GM19395 (cell line): ENCODE data around the gene SLC6A3.
"Not testable (repeated sequence)": the region's sequence is repeated elsewhere in the genome, so short reads cannot be mapped to it uniquely, and the experiment has no call there.

Source experiments
- ATAC-seq: cut with Tn5 transposase; IDR thresholded peaks from one replicate; pipeline ENCODE4 v1.9.1; 2021; ENCODE audit warnings: mild to moderate bottlenecking, moderate library complexity; ENCODE audit not compliant: unreplicated experiment

Gene SLC6A3

DNA sequence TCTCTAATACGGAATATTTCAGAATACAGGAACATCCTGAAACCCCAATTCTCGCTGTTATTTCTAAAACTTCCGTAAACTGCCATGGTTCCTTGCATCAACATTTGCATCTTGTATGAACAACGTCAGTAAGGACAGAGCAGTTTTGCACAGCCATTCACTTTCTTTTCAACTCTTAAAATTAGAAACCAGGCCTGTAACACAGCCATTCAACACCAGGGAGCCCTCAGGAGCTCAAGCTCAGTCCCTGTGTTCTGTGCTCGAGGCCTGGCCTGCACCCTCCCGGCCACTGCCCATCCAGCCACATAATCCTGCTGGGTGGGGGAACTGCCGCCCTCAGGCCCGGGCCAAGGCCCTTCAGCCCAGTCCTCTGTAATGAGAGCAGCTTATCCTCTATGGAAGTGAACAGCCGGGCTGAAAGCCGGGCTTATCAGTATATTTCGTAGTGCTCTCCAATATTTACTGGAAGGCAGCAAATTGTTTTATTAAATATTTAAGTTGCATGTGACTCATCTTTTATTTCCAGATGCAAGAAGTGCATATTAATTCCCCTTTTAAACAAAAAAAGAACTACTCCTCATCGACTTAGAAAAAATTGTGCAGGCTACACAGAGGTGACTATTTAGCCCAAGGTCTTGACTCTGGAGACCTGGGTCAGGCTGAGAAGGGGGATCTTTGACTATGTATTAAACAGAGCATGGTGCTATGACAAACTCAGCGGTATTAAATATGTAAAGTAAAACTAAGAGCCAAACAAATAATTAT, 33.2 kb upstream of the SLC6A3 start:
- ATAC-seq = no peak

DNA sequence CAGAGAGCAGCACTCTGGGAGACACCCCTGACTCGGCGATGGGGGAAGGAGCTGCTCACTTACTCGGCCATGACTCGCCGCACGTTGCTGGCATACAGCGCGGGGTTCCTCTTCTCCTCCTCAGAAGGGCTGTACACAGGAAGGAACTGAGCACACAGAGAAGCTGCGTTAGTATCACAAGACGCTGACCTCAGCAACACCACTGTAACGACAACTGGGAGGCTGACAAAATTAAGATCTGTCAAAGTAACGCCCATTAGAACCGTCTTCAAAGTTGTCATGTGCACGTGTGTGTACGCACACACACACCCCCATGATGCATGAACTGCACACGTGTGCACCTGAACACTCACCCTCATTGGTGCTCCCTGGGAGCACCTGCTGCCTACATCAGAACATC, 32.1 kb upstream of the SLC6A3 start:
- no peak for ATAC-seq

DNA sequence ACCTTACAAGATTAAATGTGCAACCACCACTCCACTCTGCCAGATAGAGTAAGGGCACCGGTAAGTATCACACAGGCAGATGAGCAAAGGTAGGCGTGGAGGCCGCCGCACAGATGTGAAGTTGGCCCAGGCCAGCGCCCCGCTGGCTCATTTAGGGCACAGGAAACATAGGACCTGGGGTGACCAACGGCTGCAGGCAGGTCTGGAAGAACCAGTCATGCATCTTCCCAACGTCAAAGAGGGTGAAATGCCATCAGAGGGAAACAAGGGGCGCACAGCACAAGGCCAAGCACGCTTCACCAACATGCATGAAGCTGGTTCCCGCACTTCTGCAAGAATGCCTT, 31.7 kb upstream of the SLC6A3 start:
- ATAC-seq = no peak

DNA sequence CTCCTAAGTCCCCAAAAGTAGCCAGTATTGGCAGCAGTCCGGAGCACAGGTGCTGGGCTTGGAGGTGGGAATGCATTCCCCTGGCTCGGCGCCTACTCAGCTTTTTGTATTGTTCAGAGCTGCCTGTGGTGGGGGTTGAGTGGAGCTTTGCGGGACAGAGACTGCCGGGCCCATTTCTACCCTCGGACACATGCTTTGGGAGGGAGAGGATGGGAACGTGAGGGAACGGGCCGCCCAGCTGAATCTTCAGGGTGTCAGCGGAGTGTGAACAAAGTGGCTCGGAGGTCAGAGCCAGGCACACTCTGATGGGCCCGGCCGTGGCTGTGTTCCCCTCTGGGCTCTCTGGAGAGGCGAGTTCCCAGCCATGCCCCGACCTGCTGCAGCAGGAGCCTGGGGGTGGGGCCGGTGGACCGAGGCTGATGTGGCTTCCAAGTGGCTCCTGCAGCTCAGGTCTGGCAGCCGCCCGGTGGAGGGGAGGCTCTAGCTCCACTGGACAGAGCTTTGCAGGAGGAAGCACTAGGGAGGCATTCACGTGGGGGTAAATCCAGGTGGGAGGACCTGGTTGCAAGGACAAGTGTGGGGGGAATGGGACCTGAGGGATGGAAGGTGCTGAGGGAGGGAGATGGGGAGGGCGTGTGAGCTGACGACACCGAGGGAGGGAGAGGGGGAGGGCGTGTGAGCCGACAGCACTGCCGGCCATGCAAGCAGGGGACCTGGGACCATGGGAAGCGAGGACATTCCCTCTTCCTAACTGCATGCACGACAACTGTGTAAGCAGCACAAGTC, 31.1 kb upstream of the SLC6A3 start:
- no peak for ATAC-seq

GRCh38 chr5:1475544-1475900, 30.3 kb upstream of the SLC6A3 start:
- not testable (repeated sequence) for ATAC-seq

- no peak for ATAC-seq
Measured at GRCh38 chr5:1474866-1475543, 29.8 kb upstream of the SLC6A3 start.

- no peak for ATAC-seq
Measured at GRCh38 chr5:1474183-1474839, 29.1 kb upstream of the SLC6A3 start.

DNA sequence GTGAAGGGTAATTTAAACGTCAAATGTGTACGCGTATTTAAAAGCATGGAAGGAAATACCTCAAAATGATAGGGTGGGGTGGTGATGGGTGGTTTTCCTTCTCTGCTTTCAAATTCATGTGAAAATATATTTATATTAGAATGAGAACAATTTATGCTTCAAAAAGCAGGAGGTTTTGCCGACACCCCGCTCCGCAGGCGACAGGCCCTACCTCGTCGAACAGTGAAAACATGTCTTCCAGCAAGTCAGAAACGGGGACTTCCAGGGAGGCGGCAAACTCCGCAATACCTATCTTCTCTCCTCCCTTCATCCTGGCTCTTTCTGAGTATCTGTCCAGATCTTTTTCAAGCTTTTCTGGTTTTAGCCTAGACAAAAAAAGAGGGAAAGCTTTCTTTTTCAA, 28.5 kb upstream of the SLC6A3 start:
- no peak for ATAC-seq

DNA sequence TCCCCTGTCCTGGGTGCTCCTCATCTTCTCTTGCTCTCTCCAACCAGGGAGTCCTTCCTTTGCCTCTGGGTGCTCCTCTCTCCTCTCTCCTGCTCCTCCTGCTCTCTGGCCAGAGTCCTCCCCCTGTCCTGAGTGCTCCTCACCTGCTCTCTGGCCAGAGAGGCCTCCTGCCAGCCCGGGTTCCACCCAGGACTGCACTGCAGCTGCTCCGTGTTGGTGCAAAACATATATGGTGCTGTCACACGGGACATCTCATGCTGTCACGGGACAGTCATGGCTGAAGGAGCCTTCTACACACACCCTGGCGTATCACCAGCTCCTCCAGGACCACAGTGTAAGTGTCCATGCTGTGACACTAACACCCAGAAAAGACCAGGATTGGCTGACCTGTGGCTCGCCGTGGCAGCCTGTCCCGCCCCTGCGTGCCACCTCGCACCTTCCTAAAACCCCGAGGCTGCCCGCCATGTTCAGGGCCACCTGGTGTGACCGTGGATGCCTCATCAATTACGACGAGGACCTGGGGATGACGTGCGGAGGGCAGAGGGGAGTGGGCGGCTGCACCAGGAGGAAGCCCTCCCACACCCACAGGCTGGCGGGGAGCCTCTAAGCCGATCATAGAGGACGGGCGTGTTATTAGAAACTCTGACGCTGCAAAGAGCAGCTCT, 27.9 kb upstream of the SLC6A3 start:
- no peak for ATAC-seq

DNA sequence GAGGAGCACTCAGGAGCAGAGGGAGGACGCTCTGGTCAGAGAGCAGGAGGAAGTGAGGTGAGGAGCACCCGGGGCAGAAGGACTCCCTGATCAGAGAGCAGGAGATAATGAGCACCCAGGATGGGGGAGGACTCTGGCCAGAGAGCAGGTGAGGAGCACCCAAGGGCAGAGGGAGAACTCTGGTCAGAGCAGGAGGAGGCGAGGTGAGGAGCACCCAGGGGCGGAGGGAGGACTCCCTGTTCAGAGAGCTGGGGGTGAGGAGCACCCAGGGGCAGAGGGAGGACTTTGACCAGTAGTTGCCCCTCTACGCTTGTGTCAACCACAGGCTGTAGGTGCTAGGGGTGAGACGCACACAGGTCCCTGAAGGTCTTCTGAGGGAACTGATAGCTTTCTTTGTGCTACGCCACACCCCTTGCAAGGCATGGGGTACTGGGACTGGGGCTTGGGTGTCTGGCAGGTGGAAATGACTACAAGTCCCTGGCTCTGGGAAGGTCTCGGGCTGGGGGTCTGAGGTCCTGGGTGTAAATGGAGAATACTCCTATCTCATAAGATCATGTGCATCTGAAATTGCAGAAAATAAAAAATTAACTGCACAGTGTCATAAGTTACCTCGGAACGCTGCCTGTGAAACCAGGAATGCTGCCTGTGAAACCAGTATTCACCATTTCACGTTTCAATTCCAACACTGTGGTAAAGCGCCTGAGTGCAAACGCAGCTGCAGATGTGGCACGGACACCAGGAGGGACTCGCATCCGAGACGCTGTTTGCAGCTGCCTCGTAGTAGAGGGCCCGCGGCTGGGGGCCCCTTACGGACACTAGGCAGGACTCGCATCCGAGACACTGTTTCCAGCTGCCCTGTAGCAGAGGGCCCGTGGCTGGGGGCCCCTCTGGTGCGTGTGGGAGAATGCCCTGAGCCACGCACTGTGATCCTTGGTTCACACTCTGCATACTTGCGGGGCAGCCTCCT, 27.0 kb upstream of the SLC6A3 start:
- no peak for ATAC-seq

GRCh38 chr5:1471240-1471853, 26.1 kb upstream of the SLC6A3 start:
- ATAC-seq = no peak

GRCh38 chr5:1470762-1471211, 25.5 kb upstream of the SLC6A3 start:
- no peak for ATAC-seq

DNA sequence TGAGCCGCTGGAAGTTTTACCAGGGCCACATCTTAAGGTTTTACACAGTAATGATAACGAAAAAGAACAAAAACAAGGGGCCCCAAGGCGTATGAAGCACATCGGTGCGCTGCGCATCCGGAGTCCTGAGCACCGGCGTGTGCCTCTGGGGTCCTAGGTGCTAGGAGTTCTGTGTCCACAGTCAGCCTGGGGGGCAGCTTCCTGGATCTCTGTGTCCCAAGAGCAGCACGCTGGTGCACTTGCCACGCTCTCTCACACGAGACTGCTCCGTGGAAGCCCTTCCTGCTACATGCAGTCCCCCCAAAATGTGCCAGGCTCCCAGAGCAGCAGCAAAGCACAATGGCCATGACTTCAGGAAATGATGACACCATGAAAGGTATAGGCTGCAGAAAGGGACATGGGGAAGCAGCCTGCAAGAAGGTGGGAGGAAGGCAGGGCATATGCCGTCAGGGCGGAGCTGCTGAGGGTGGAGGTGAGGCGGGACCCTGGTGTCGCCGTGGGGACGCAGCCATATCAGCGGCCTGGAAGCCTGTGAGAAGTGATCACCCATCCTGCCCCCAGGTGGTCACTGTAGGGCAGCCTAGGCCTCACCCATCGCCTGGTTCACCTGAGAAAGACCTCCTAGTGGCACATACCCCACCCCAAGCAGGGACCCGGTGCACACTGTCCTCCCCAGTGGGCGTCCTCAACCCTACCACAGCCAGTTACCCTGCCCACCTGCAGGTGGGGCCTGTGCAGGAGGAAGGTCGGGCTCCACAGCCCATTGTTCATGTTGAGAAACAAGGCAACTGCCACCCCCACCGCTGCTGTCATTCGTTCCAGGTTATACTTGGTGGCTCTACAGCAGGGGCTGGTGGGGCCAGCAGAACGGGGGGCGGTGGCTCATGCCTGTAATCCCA, 23.6 kb upstream of the SLC6A3 start:
- no peak for ATAC-seq

GRCh38 chr5:1468247-1468612, 23.0 kb upstream of the SLC6A3 start:
- ATAC-seq = no peak

DNA sequence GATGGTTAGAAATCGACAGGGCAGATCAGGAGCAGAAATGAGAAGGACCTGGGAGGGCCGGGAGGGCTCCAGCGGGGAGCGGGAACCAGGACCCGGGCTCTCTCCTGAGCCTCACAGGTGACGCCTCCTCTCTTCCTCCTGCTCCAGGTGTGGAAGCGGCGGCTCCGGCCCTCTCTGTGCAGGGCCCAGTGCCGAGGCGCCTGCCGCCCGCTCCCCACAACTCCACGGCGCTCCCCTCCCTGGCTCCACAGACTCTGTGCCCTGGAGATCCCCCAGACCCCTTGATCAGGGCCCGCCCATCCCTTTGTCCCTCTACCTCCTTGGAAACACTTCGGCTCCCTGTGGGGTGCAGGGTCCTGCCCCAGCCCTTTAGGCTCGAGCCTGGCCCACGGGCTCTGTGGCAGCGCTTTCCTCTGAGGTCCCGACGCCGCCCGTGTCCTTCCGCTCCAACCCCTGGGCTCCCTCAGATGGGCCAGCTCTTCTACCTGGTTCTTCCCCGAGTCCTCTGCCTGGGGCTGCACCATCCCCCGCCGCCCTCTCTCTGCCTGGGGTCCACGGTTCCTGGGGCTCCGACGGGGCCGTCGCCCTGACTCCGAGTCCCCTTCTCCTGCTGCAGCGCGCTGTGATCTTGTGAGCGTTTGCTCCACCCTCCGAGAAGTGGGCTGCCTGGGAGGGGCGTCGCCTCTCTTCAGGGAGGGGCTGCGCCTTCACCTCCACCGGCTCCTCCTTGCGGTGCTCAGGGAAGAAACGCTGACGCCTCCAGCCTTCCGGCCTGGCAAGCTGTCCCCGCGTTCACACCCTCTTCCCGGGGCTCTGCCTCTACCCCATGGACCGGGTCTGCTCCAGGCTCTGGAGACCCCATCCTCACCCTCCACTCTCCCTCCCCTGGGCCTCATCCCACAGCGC, 22.4 kb upstream of the SLC6A3 start:
- ATAC-seq = no peak

- ATAC-seq = no peak
Measured at GRCh38 chr5:1466631-1467265, 21.5 kb upstream of the SLC6A3 start.

DNA sequence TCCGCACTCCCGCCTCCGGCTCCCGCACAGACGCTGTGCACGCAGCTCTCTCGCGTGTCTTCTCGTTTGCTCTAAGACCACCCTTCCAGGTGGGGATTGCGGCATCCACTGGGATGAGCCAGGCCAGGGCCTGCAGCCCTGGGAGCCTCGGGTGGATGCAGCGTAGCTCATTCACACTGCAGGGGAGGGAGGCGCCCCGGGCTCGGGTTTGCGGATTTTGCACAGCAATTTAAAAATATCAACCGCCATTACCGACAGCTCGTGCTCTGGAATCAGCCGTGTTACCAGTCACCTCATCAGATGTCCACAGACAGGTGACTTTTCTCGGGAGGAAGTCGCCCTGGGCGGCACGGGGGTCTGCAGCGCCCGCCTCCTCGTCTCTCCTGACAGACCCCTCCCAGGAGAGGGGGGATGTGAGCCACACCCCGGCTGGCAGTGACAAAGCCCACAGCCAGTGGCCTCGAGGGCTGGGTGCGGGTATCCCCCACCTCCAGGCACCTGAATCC, 20.8 kb upstream of the SLC6A3 start:
- no peak for ATAC-seq
